Activated gamma-delta T cell treated with anti-CD3 and anti-CD28 coated beads, Interleukin-2, amount 50 U/mL, for 16 hours (primary cell): Measurements from ENCODE around the gene SCCPDH.
"Not testable (repeated sequence)": the region's sequence is repeated elsewhere in the genome, so short reads cannot be mapped to it uniquely, and the experiment has no call there.

Source experiments
- DNase-seq: peaks from one replicate; pipeline ENCODE4 v3.0.0-alpha.2; 2020; ENCODE audit warnings: low read depth

The SCCPDH gene

GRCh38 chr1:246801241-246802020 is 77.2 kb downstream of the SCCPDH start:
- no peak for DNase-seq

- no peak for DNase-seq
Observed at GRCh38 chr1:246803373-246803772, 79.2 kb downstream of the SCCPDH start.

GRCh38 chr1:246803883-246804282 is 79.7 kb downstream of the SCCPDH start:
- DNase-seq = no peak

- no peak for DNase-seq
Observed at GRCh38 chr1:246805135-246805716, 81.0 kb downstream of the SCCPDH start.

- DNase-seq = no peak
Observed at GRCh38 chr1:246809473-246809872, 85.3 kb downstream of the SCCPDH start.

GRCh38 chr1:246811985-246812384 is 87.8 kb downstream of the SCCPDH start:
- DNase-seq = no peak

- DNase-seq = not testable (repeated sequence)
Observed at GRCh38 chr1:246813325-246813724, 89.1 kb downstream of the SCCPDH start.

GRCh38 chr1:246814890-246815289 is 90.7 kb downstream of the SCCPDH start:
- no peak for DNase-seq

- no peak for DNase-seq
Observed at GRCh38 chr1:246815693-246816270, 91.6 kb downstream of the SCCPDH start.
